HG02759 (cell line): ENCODE data around the gene FPR3.
"Not testable (repeated sequence)": the region's sequence is repeated elsewhere in the genome, so short reads cannot be mapped to it uniquely, and the experiment has no call there.

Experiments
- ATAC-seq: cut with Tn5 transposase; IDR thresholded peaks from one replicate; pipeline ENCODE4 v1.9.1; 2021; ENCODE audit warnings: mild to moderate bottlenecking, moderate library complexity; ENCODE audit not compliant: unreplicated experiment

The FPR3 gene

DNA sequence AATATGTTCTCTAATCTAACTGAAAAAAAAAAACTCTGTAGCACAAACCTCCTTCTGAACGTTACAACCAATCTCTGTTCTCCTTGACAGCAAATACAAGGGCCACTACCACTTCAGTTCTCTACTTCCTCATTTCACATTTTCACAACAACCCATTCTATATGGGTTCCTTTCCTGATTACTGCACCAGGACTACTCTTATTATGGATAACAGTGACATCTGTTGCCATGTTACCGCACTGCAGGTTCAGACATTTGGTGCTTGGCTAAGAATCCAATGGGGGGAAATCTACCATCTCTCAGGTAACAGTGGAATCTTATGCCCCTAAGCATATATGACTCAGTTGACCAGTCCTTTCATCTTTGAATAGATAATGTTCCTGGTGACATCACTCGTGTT lies 11.6 kb upstream of the FPR3 start:
- ATAC-seq, result no peak

DNA sequence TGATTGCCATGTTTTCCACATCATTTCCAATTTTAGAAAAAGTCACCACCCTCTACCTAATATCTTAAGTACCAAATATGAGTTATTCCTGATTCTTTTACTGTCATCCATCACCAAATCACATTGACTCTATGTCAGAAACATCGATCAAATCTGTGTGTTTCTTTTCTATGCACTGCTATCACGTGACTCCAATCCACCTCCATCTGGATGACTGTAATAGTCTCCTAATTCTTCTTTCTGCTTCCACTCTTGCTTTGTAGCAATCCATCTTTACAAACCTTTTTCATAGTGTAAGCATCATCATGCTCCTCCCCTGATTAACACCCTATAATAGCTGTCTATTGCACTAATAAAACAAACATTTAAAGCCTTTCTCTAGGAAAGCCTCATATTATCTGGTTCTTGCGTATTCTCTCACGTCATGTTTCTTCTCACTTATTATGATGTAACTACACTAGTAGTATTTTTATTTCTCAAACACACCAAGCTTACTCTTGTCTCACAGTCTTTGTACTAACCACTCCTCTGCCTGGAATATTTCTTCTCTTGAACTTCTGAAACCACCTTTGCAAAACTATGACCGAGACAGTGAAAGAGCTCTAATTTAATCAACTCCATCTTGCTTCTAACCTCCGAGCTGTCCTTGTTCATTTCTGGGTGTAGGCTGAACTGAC lies 10.7 kb upstream of the FPR3 start:
- ATAC-seq, result no peak

DNA sequence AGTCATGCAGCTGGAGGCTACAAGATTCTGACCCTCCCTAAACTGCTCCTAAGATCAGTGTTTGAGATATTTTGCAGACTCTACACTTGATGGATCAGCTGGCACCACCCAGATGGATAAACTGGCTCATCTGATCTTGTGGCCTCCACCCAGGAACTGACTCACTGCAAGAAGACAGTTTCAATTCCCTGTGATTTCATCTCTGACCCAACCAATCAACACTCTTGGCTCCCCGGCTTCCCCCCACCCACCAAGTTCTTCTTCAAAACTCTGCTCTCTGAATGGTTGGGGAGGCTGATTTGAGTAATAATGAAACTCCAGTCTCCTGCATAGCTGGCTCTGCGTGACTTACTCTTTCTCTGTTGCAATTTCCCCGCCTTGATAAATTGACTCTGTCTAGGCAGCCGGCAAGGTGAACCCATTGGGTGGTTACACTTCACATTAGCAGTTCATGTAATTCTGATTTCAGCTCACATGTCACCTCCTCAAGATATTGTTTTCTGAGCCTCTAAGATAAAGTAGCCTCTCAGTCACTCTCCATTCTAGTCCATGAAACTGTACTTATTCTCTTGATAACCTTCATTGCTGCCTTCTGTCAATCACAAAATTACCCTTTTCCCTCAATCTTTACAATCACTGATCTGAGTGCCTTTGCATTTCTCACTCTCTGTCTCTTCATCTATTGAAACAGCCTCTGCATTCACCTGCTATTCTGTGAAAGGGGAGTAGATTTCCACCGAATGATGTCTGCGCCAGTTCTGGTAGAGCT lies 9.9 kb upstream of the FPR3 start:
- ATAC-seq, result no peak

DNA sequence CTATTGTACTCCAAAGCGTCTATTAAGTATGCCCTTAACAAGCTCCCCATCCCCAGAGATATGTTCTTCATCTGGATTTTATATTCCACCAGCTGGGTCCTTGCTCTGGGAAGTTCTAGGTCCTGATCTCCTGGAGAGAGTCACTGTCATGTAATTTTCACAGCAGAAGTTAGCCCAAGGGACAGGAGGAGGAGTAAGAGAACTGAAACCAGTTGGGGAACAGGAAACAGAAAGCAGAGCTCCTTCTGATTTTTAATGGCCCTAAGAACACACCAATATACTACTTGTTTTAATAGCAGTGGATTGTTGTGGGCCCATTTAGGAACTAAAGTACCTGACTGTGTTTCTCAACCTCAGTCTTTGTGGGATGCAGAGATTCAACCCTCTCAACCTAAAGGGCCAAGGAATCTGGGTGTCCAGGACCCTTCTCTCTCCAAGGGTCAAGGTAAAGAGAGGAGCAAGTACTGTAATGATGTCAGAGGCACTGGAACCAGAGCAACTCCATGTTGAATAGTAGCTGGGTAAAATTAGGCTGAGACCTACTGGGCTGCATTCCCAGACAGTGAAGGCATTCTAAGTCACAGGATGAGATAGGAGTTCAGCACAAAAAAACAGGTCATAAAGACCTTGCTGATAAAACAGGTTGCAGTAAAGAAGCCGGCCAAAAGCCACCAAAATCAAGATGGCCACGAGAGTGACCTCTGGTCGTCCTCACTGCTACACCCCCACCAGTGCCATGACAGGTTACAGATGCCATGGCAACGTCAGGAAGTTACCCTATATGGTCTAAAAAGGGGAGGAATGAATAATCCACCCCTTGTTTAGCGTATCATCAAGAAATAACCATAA lies 8.1 kb upstream of the FPR3 start:
- no peak for ATAC-seq

DNA sequence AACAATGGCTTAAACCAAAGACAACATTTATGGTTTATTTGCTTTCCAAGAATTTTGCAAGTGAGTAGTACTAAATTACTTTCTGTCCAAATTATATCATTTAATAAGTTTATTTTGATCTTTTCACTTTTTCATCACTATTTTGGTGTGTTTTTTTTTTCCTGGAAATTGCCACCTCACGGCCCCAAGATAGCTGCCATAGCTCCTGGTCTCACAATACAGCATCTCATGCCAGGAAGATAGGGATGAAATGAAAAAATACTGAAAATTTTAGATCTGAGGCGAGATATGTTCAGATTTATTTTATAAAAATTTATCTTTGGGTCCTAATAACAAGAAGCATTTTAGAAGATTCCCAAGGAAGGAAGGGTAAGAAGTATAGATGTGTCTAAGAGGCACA lies 6.9 kb upstream of the FPR3 start:
- no peak for ATAC-seq

DNA sequence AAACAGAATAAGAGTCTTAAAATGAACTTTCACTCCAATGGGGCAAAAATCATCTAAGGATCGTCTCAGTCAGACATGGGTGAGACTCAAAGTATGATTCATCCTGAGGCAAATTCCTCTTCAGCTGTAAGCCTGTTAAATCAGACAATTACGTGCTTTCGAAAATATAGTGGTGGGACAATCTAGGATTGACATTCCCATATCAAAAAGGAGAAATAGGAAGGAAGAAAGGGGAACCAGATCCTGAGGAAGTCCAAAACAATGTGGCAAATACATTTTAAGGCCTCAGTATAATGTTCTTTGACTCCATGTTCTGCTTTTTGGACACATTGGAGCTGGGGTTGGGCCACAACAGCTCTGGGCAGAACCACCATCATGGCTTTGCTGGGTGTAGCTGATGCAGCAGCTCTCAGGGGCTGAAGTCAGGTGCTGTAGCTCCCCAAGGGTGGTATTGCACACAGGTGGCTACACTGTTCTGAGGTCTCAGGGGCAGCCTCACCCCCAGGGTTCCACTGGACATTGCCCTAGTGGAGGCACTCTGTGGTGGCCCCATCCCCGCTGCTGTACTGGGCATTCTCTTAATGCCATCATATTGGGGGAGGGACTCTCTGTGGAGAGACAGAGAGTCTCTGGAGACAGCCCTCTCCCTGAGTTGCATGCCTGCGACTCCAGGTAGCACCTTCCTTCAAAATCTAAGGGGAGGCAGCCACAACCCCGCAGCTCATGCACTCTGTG lies 5.7 kb upstream of the FPR3 start:
- no peak for ATAC-seq

DNA sequence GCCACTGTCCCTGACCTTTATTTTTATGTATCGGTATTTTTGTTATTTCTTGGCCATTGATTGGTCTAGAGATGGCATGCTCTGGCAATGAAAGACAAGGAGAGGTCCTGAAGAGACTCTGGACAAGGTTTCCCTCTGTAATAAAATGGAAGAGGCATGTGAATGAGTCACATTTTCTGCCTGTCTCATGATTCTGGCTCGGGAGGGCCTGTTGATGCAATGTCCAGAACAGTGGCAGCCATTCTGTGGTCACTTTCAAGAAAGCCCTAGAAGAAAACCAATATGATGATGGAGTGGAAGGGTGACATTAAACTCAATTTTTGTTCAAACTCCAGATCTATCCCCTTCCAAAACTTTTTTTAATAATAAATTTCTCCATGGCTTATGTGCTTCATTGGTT lies 2.0 kb upstream of the FPR3 start:
- ATAC-seq, result no peak

DNA sequence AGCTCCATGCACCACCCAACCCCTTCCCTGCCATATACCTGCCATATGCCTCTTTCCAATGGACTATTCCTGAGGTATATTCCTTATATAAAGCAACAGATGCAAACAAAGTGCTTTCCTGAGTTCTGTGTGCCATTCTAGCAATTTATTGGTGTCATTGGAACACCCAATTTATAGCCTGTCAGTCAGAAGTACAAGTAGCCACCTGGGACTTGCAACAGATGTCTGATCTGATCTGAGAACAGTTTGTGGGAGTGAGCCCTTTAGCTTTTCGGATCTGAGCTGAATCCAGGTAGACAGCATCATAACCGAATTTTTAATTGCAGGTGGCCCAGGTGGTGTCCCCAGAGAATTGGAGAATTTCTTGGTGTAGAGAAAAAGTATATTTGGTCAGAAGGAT lies 963 bp upstream of the FPR3 start:
- ATAC-seq, result no peak

DNA sequence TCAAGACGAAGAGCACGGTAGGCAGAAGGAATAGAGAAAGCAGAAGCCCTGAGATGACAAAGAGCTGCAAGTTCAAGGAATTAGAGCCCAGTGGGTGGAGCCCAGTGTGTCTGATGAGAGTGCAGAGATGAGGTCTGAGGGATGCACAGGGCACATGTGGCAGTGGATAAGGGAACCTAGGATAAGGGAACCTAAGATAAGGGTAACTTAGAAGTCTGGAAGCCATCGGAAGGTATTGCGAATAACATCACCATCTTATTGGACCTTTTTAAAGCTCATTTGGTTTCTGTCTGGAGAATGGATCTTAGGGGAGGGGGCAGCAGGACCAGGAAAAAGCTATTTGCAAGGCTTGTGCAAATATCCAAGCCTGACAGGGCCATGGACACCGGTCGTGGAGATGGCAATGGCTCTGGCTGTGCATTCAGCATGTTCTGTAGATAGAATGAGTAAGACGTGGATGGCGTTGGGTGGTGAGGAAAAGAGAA lies 1.3 kb downstream of the FPR3 start:
- no peak for ATAC-seq

DNA sequence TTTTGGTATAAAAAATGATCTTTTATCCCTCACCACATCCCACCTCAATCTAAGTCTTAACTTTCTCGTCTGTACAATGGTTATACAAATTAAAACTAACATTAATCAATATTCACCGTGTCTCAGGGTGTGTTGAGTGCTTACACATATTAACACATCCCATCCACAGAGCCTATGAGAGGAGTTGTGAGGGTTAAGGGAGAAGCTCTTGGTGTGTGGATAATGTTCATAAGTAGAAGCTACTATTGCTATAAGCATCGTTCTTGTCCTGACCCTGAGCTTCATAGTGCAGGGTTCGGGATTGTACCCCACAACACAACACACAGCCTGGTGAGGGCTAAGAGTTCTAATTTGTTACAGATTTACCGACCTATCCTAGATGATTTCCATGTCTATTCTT lies 2.5 kb downstream of the FPR3 start:
- no peak for ATAC-seq

DNA sequence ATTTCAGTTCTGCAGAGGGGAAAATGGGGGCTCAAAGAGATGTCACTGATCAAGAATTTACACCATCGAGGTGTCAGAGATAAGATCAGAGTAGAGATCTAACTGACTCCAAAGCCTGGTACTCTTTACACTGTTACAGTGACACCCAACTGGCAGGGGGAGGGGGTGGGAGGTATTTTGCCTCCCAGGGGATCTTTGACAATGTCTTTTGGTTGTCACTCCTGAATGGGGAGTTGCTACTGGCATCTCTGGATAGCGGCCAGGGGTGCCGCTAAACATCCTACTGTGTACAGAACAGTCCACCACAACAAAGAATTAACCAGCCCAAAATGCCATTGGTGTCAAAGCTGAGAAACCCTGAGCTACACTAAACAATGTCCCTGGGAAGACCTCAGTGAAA lies 3.1 kb downstream of the FPR3 start:
- ATAC-seq, result no peak

DNA sequence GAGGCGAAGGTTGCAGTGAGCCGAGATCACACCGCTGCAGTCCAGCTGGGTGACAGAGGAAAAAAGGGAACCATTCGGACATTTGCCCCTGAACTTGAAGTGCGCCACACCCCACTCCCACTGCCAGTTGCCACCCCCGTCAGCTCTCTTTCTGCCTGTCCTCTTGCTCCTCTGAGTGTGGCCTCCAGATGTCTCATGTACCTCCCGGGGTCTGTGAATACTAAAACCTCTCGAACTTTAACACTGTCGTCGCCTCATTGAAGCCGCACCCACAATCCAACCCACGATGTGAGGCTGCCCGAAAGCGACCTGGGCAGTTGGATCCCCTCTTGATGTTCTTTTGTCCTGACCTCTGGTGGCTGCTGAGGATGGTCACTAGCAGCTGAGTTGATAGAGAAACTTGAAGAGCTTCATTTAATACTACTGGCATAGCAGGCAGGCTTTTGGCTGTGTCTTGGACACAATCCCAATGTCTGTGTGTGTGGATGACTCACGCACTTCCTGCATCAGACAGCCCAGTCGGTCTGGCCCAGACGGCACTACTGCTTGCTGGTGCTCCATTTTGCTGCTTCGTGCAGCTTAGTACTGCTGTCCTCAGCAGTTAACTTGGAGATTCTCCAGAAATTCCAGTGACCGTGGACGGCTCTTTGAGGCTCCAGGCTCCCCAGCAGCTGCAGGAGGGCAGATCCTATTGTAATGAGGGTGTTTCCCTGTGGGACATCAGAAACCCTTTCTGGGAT lies 4.2 kb downstream of the FPR3 start:
- no peak for ATAC-seq

DNA sequence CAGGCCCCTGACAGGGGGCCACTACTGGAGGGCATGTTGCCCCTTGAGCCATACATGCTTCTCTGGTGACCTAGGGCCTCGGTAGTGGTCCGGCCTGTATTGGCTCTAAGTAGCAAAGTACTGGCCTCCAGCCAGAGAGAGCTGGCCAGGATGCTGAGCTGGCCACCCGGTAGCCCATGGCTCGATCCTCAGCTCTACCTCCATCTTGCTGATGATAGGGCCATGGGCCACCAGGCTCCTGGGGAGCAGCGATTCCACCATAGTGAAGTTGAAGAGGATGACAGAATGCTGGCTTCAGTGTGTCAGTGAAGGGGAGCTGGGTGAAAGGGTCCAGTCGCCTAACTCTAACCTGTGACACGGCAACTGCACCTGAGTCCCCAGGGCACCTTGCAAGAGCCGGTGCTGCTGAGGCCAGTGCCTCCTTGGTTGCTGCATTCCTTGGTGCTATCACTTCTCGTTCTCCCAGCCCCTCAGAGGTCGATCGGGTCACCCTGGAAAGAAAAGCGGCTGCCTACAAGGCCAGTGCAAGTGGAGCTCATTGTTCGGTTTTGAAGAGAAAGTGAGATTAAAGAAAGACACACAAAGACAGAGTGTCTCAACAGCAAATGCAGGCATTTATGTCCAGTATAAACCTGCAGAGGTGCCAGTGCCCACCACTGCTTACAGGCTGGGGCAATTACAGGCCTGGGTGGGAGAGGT lies 5.0 kb downstream of the FPR3 start:
- ATAC-seq, result no peak

DNA sequence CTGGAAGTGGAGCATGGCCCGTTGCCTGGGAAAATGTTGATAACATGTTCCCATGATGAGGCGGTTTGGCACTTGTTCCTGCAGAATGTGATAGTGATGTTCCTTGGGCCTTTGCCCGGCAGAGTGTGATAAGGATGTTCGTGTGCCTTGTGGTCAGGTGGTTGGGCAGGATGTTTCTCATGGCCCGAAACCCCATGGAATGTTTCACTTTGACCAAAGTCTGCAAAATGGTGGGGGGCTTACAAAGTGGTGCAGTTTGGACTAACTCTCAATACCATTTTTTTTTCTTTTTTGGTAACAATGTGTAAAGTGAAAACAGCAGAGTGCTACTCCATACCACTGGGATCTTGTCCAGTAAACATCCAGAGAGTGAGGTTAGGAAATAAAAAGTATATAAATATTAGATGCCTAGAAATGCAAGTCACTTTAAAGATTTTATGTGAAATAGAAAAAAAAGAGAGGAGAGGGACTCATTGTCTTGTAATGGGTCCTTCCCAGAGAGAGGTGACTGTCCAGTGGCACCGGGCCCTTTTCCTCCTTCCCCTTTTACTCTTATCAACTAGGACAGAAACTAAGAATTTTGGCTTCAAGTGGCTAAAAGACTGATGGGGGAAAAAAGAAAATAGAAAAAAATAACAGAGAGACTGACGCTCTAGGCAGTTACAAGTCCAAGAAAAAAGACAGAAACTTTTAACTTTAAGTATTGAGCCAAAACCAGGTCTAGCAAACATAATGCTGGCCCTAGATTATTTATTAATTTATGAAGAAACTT lies 5.7 kb downstream of the FPR3 start:
- ATAC-seq, result no peak

DNA sequence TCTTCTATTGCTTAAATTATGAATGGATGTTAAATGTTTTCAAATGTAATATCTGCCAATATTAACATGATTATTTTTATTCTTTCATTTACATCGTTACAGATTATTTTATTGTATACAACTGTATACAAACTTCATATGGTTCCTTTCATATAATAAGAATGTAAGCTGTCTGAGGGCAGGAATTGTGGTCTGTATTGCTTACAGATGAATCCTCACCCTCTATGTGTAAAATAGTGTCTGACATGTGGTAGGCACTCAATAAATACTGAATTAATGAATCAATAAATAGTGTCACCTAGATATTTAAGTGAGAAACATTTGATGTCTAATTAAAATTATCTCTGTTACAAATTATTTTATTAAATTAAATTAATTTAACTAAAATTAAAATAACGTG lies 7.8 kb downstream of the FPR3 start:
- ATAC-seq, result no peak

DNA sequence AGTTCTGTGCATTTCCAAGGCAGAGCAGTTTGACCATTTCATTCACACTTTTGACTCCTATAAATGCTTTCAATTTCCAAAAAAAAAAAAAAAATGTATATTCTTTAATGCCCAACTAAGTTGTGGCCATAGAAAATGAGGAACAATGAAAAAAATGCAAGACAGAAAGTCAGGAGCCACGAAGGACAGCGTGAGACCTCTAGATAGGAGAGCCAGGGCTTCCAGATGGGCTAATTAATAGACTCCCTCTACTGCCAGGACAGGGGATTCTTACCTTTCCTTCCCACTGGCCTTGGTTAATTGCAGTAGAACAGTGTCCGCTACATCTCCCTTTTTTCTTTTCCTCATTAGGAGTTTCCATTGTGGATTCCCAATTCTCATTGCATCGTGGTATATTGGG lies 8.6 kb downstream of the FPR3 start:
- no peak for ATAC-seq

DNA sequence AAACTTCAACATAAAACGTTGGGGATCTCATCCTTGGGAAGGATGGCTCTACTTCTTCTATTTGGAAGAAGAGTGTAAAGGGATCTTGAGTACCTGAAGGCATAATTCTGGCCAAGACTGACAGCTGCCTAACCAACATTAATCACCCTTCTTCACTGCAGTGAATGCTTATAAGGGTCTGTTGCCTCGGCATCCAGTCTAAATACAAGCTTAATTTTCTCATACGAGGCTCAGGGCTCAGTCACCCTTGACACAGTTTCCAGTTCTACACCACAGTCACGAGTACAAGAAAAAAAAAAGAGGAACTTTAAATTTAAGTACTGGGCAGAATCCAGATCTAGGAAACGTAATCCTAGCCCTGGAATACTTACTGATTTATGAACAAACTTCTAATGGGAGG lies 9.0 kb downstream of the FPR3 start:
- no peak for ATAC-seq

DNA sequence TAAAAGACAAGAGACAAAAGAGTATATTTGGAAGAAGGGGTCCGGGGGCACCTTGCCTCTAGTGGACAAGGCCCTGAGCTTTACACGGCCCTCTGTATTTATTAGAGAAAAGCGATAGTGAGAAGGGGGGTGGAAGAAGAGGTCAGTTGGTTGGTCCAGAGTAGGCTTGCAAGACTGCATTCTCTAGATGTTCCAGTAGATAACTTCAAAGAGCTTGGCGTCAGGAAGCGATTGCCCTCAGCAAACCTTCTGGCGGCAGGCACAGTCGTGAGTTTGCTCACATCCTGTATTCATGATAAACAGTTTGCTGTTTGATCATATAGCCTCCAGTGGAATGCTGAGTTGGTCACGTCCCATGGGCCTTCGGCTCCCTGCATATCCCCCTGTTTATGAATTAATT lies 9.8 kb downstream of the FPR3 start:
- ATAC-seq, result not testable (repeated sequence)

DNA sequence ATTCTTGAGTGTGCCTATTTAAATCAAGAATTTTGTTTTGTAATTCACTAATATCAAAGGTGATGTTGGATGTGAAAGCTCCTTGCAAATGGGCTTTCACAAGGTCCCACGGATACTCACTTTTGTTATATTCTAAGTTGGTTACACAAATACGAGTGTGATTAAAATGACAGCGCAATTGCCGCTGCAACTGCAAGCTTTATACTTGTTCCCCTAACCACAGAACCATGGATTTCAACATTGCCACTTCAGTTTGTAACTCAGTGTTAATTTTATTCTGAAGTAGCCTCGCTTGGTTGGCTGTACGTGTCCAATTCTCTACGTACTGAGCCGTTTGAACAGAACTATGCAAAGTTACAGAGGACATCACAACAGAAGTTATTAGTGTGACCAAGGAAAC lies 10.4 kb downstream of the FPR3 start:
- ATAC-seq, result not testable (repeated sequence)
